HG03108 (cell line): ENCODE measurements around the gene PRX.
"Not testable (repeated sequence)": the region's sequence is repeated elsewhere in the genome, so short reads cannot be mapped to it uniquely, and the experiment has no call there.

ENCODE experiments used
- ATAC-seq: cut with Tn5 transposase; IDR thresholded peaks from one replicate; pipeline ENCODE4 v1.9.1; 2021; ENCODE audit warnings: moderate library complexity; ENCODE audit not compliant: unreplicated experiment

Gene PRX

DNA sequence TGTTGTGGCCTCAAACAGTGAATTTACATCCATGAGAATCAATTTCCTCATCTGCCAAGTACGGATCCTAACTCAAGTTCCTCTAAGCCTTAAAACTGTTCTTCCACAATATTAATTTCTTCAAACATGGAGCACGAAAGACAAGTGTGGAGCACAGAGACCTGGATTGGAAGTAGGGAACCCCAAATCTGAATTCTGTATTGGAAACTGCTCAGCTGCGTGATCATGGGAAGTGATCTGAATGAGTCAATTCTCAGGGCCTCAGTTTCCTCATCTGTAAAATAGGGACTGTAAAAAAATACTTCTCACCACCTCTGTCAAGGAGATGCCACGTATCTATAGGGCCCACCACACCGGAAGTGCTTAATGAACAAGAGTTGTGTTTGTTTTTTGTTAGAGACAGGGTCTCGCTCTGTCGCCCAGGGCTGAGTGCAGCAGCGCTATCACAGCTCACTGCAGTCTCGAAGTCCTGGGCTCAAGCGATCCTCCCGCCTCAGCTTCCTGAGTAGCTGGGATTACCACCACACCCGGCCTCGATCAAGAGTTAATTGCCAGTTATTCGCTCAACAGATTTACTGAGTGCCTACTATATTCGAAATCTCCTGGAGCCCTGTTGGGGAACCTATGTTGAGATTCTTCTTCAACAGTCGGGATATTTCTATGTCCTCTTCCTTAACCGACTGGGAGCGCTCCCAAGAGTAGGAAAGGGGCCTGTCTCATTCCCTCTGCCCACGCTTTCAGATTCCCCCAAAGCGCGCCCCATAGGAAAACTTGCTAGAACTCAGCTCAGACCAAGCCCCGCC, 29.4 kb upstream of the PRX start:
- no peak for ATAC-seq

DNA sequence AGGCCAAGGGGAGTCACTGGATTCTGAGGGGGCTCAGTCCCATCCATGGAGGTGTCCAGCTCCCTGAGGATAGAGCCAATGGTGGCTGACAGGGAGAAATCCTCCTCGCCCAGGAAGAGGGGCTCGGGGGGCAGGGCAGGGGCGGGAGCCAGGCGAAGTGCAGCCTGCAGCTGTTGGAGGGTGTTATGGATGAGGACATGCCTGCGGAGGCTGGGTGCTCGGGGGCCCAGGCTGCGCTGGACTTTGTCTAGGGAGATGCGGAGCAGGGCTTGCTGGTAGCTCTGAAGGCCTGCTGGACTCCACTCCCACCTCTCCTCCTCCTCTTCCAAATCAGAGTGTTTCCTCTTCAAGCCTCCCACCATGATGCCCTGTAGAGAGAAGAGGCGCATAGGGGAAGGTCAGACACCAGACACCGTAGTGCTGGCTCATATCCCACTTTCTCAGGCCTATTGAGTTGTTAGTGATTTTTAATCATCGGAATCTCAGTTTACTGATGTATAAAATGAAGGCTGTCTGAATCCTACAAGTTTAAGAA, 28.6 kb upstream of the PRX start:
- ATAC-seq: no peak

DNA sequence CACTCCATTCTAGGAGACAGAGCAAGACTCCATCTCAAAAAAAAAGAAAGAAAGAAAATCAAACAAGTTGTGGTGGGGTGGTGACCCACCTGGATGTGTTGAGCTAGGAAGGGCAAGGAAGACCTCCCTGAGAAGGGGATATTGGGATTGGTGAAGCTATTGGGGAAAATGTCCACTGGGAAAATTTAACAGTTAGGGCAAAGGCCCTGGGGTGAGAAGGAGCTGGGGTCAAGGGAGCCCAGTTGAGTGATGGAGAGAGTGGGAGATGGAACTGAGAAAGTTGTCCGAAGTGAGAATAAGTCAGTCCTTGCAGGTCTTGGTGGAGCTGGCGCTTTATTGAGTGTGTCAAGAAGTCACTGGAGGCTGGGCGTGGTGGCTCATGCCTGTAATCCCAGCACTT, 25.1 kb upstream of the PRX start:
- no peak for ATAC-seq

- ATAC-seq: peak; percentile 66
Observed at GRCh38 chr19:40433391-40434216, 20.4 kb upstream of the PRX start.

DNA sequence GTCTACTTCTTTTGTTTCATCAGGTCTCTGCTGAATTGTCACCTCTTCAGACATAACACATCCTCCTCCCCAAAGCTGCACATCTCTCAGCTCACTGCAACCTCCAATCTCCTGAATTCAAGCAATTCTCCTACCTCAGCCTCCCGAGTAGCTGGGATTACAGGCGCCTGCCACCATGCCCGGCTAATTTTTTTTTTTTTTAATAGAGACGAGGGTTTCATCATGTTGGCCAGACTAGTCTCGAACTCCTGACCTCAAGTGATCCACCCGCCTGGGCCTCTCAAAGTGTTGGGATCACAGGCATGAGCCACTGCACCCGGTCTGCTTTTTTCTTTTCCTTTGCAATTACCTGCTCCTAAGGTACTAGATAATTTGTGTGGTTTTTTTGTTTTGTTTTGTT, 19.6 kb upstream of the PRX start:
- not testable (repeated sequence) for ATAC-seq

DNA sequence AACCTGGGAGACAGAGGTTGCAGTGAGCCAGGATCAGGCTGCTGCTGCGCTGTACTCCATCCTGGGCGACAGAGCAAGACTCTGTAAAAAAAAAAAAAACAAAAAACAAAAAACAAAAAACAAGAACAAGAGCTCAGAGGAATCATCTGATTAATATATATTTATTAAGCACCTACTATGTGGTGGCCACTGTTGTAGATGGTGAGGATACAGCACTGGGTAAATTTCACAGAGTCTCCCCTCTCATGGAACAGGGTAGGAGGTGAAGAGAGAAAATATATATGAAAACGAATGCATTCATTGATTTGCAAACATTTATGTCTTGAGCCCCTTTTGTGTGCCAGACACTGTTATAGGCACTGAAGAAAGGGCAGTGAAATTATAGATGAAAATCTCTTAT, 18.5 kb upstream of the PRX start:
- ATAC-seq: no peak

DNA sequence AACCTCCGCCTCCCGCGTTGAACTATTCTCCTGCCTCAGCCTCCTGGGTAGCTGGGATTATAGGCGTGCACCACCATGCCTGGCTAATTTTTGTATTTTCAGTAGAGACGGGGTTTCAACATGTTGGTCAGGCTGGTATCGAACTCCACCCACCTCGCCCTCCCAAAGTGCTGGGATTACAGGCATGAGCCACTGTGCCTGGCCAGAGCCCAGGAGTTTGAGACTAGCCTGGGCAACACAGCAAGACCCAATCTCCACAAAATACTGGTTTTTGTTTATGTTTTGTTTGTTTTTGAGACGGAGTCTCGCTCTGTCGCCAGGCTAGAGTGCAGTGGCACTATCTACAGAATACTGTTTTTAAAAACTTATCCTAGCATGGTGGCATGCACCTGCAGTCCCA, 17.1 kb upstream of the PRX start:
- ATAC-seq: not testable (repeated sequence)

- not testable (repeated sequence) for ATAC-seq
Observed at GRCh38 chr19:40428197-40428596, 15.0 kb upstream of the PRX start.

GRCh38 chr19:40425450-40426287, 12.5 kb upstream of the PRX start, which contains the start of gene SERTAD1:
SERTAD1 (minus strand) TSS chr19:40425992; CDS start chr19:40423546, 2,446 bp downstream.
- peak; percentile 77 for ATAC-seq

GRCh38 chr19:40424637-40425449, 11.7 kb upstream of the PRX start:
- ATAC-seq: no peak

- ATAC-seq: no peak
Observed at GRCh38 chr19:40423938-40424337, 10.8 kb upstream of the PRX start.

GRCh38 chr19:40422748-40423566, 9.8 kb upstream of the PRX start:
- ATAC-seq: no peak

GRCh38 chr19:40421993-40422747, 9.0 kb upstream of the PRX start:
- ATAC-seq: no peak

DNA sequence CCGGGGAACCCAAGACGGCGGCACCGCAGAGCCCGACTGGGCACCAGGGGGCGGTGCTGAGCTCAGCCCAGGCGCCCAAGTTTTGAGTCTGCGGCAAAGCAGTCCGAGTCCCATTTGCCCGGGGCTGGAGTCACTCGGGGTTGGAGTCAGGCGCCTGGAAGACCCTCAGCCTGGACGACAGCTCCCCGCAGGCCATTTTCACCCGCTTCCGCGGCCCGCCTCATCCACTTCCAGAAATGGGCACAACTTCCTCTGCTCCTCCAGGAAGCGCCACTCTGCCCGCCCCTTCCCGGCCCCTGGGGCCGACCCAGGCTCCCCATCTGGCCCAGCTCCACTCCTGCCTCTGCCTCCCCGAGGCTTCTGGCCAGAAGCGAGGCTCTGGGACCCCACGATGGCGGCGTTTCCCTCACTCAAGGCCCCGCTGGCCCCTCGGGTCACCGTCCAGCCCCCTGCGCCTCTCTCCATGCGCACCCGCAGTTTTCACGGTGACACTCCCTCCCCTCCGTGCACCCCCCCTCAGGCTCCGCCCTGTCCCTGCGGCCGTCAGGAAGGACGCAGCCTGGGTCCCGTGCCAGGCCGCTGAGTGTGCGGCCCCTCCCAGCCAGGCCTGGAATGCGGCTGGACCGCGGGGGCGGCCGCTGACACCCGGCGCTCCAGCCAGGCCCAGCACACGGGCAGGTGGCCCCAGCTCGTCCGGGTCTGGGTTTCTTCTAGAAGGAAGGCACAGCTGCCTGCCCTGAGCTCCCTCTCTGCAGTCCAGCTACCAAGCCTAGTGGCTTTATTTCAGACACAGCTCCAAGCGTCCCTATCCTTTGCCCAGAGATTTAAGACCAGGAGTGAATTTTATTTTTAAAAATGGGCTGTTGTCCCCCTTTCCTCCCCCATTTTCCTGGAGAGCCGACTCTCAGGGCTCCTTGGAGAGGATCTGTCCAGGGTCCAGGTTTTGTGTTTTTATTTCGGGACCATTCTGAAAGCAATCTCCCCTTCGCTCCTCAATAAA, 7.9 kb upstream of the PRX start:
- ATAC-seq: peak; percentile 36

- ATAC-seq: no peak
Observed at GRCh38 chr19:40420451-40420765, 7.2 kb upstream of the PRX start.

GRCh38 chr19:40419780-40420179, 6.6 kb upstream of the PRX start:
- no peak for ATAC-seq

GRCh38 chr19:40419066-40419612, 6.0 kb upstream of the PRX start:
- ATAC-seq: no peak
